Mucosa of descending colon (tissue), 3 donors: ENCODE measurements around the gene RDH13. TPM values are rescaled to one million over a fixed set of nuclear protein-coding genes. Genes with fewer than 3 reads are reported as not detected.

Source experiments
- ATAC-seq: fragments of 200-7000 bp; cut with Tn5 transposase; one replicate; pipeline ENCODE4 v1.9.1; 2020; ENCODE audit warnings: mild to moderate bottlenecking, moderate library complexity
- DNase-seq, 3 donors: peaks; one replicate each; pipeline ENCODE4 v3.0.0-alpha.2; 2020
- H3K36me3 ChIP-seq: fragments of 200-600 bp; one replicate; pipeline ENCODE4 v1.8.0; 2021; ENCODE audit warnings: low read depth, mild to moderate bottlenecking
- H3K4me1 ChIP-seq: fragments of 200-600 bp; one replicate; pipeline ENCODE4 v1.8.0; 2021; ENCODE audit warnings: low read depth, mild to moderate bottlenecking
- H3K4me3 ChIP-seq: fragments of 200-600 bp; one replicate; pipeline ENCODE4 v1.8.0; 2021; ENCODE audit warnings: mild to moderate bottlenecking
- H3K9me3 ChIP-seq: fragments of 200-600 bp; one replicate; pipeline ENCODE4 v1.8.0; 2021; ENCODE audit warnings: mild to moderate bottlenecking
- CTCF ChIP-seq: fragments of 200-600 bp; IDR thresholded peaks from one replicate; pipeline ENCODE4 v1.8.0; 2022; ENCODE audit warnings: antibody characterized with exemption, mild to moderate bottlenecking
- intact Hi-C, 2 donors: fragments of 100-400 bp; cut with DNase I in 1 of 2; cut with micrococcal nuclease in 1 of 2; formaldehyde crosslinking; loops; one replicate each; pipeline versions ENCODE4 v1.11.0 to v1.11.1; 2022; cut with DNase I, micrococcal nuclease
- total RNA-seq, 3 donors: library from RNA; stranded (reverse); fragmentation: NEBNext Ultra II Directional in 2 of 3; extraction: Animal tissue kit (Norgen Biotek cat#: 25700) in 2 of 3; gene quantifications; one replicate each; pipeline versions ENCODE4 v1.2.1 to v1.2.4, GENCODE V29; 2021 to 2023
- donor health status: DM: no; HTN: no; CAD: no; lungs with moderate emphysema.
- donor health status: DM: no; HTN: no; CAD: no.
- donor health status: DM: no; HTN: yes; CAD: no.

Gene RDH13
- total RNA-seq, 3 donors from 2014 or later, result 46.1 to 59.5 (median 55.0) TPM

GRCh38 chr19:55098716-55099556, 36.0 kb upstream of the RDH13 start:
- Histone ChIP-seq H3K4me1 (no peaks in the 10 kb centered on the region), H3K36me3 (no peaks in the 10 kb centered on the region), H3K4me3 (no peak overlapping the region), H3K9me3 (no peaks in the 10 kb centered on the region)
- intact Hi-C loops, result no loop called here
- peak in 1 of 3 donors; percentile 45 for DNase-seq
- ATAC-seq, result no peak
- TF ChIP-seq CTCF, result no peak

GRCh38 chr19:55097864-55098715, 35.1 kb upstream of the RDH13 start:
- ATAC-seq (no peak), DNase-seq (peak in 1 of 3 donors; percentile 20)
- TF ChIP-seq CTCF, result no peak
- H3K4me1 ChIP-seq, result no peaks in the 10 kb centered on the region
- H3K36me3 ChIP-seq, result no peaks in the 10 kb centered on the region
- H3K4me3 ChIP-seq, result no peak overlapping the region
- H3K9me3 ChIP-seq, result no peaks in the 10 kb centered on the region
- intact Hi-C loops, result no loop called here

- H3K4me1 ChIP-seq, result no peaks in the 10 kb centered on the region
- ATAC-seq (peak; percentile 16), DNase-seq (peak in 1 of 3 donors; percentile 34)
- intact Hi-C loops, result no loop called here
- H3K4me3 ChIP-seq, result no peak overlapping the region
- no peak for TF ChIP-seq CTCF
- no peaks in the 10 kb centered on the region for H3K36me3 ChIP-seq
- no peaks in the 10 kb centered on the region for H3K9me3 ChIP-seq
Observed at GRCh38 chr19:55096061-55096701, 33.2 kb upstream of the RDH13 start.

- no peaks in the 10 kb centered on the region for H3K36me3 ChIP-seq
- no peaks in the 10 kb centered on the region for H3K9me3 ChIP-seq
- intact Hi-C loops, result no loop called here
- no peaks in the 10 kb centered on the region for H3K4me1 ChIP-seq
- no peak overlapping the region for H3K4me3 ChIP-seq
- DNase-seq (peak in 1 of 3 donors; percentile 10), ATAC-seq (no peak)
- TF ChIP-seq CTCF, result no peak
Observed at GRCh38 chr19:55095260-55096060, 32.5 kb upstream of the RDH13 start.
